ENCODE measurements around the gene KCNQ1.

- TF ChIP-seq, protein P1, sequence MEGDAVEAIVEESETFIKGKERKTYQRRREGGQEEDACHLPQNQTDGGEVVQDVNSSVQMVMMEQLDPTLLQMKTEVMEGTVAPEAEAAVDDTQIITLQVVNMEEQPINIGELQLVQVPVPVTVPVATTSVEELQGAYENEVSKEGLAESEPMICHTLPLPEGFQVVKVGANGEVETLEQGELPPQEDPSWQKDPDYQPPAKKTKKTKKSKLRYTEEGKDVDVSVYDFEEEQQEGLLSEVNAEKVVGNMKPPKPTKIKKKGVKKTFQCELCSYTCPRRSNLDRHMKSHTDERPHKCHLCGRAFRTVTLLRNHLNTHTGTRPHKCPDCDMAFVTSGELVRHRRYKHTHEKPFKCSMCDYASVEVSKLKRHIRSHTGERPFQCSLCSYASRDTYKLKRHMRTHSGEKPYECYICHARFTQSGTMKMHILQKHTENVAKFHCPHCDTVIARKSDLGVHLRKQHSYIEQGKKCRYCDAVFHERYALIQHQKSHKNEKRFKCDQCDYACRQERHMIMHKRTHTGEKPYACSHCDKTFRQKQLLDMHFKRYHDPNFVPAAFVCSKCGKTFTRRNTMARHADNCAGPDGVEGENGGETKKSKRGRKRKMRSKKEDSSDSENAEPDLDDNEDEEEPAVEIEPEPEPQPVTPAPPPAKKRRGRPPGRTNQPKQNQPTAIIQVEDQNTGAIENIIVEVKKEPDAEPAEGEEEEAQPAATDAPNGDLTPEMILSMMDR (optimal IDR thresholded peaks at IDR 0.05 in 1 of 3, IDR thresholded peaks at IDR 0.05 in 1 of 3, conservative IDR thresholded peaks at IDR 0.05 in 1 of 3; ENCODE audit: extremely low read depth in 1 of 3, insufficient read depth in 2 of 3, low read length in 3 of 3): no peak
- no peak for TF ChIP-seq EZH2 (IDR thresholded peaks at IDR 0.05; ENCODE audit: low read length)
Observed at GRCh38 chr11:2540223-2540991, 95.6 kb downstream of the KCNQ1 start.

All from keratinocyte (primary cell).